ENCODE results near the gene TRAT1. TPM values are rescaled to one million over a fixed set of nuclear protein-coding genes. Genes with fewer than 3 reads are reported as not detected.

The TRAT1 gene
- total and polyA plus RNA-seq, 8 donors = 0.17 to 1.4 (median 0.33) TPM

DNA sequence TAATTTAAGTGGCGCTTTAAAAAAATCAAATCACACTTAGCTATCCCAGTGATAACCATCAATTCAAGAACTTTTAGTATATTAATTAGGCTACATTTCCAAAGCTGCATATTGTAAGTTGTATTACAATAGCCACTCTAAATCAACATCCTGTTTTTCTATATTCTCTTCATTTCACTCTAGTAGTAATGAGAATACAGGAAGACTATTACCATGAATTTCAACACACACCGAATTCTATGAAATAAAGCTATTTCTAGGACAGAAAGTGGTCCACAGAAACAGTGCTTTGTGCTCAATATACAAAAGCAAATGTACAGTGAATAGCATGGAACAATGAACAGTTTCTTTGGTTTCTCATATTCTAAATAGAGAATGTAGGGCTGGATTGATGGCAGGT lies 24.6 kb downstream of the TRAT1 start:
- ATAC-seq (no peak), DNase-seq (no peak)
- no peak overlapping the region for H3K4me3 ChIP-seq
- intact Hi-C loops (cut with DNase I) = no loop called here
- no peaks in the 10 kb centered on the region for H3K27me3 ChIP-seq
- TF ChIP-seq, protein P1, sequence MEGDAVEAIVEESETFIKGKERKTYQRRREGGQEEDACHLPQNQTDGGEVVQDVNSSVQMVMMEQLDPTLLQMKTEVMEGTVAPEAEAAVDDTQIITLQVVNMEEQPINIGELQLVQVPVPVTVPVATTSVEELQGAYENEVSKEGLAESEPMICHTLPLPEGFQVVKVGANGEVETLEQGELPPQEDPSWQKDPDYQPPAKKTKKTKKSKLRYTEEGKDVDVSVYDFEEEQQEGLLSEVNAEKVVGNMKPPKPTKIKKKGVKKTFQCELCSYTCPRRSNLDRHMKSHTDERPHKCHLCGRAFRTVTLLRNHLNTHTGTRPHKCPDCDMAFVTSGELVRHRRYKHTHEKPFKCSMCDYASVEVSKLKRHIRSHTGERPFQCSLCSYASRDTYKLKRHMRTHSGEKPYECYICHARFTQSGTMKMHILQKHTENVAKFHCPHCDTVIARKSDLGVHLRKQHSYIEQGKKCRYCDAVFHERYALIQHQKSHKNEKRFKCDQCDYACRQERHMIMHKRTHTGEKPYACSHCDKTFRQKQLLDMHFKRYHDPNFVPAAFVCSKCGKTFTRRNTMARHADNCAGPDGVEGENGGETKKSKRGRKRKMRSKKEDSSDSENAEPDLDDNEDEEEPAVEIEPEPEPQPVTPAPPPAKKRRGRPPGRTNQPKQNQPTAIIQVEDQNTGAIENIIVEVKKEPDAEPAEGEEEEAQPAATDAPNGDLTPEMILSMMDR (IDR thresholded peaks at IDR 0.05) = no peak
- no peaks in the 10 kb centered on the region for H3K4me1 ChIP-seq
- H3K9me3 ChIP-seq = no peaks in the 10 kb centered on the region
- no peak overlapping the region for H3K27ac ChIP-seq
- no peaks in the 10 kb centered on the region for H3K36me3 ChIP-seq

DNA sequence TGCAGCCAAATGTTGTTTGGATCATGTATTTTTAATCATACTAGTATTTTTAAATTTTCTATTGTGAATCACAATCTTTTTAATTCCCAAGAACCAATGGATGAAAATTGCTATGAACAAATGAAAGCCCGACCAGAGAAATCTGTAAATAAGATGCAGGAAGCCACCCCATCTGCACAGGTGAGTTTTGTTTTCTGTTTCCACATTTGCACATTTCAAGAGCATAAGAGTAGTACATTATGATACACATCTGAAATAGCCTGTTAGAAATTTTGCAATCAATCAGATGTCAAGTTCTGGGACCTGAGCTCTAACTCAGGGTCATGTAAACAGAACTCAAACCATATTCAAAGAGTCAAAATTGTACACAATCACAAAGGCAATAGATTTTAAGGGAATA lies 26.5 kb downstream of the TRAT1 start:
- Histone ChIP-seq H3K36me3 (no peaks in the 10 kb centered on the region), H3K27ac (no peak overlapping the region), H3K9me3 (no peaks in the 10 kb centered on the region), H3K4me3 (no peak overlapping the region), H3K27me3 (no peaks in the 10 kb centered on the region), H3K4me1 (no peaks in the 10 kb centered on the region)
- TF ChIP-seq, protein P1 (IDR thresholded peaks at IDR 0.05) = no peak
- ATAC-seq = no peak
- intact Hi-C loops (cut with DNase I) = no loop called here
- no peak for DNase-seq

DNA sequence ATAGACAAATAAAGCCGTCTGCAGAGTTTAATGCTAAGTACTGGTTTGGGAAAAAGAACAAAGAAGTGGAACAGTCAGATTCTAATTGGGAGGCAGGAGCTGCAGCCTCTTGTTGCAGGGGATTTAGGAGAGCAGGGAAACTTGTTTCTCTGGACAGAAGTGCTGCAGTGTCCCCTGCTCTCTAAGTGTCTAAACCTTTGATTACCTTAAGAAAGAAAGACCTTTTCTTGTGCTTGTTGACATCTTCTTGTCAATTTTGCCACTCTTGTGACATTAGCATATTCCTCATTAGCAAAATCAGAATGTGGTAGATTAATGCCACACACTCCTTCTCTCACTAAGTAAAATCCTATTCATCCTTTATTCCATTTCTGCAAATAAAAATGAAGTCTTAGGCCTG lies 38.8 kb downstream of the TRAT1 start:
- intact Hi-C loops (cut with DNase I) = no loop called here
- Histone ChIP-seq H3K27ac (no peak overlapping the region), H3K27me3 (no peaks in the 10 kb centered on the region), H3K36me3 (no peaks in the 10 kb centered on the region), H3K9me3 (peaks cover 0 to 8% of the 10 kb centered on the region in 2 donors), H3K4me3 (no peak overlapping the region), H3K4me1 (no peaks in the 10 kb centered on the region)
- TF ChIP-seq, protein P1 (IDR thresholded peaks at IDR 0.05) = no peak
- ATAC-seq = no peak
- no peak for DNase-seq

DNA sequence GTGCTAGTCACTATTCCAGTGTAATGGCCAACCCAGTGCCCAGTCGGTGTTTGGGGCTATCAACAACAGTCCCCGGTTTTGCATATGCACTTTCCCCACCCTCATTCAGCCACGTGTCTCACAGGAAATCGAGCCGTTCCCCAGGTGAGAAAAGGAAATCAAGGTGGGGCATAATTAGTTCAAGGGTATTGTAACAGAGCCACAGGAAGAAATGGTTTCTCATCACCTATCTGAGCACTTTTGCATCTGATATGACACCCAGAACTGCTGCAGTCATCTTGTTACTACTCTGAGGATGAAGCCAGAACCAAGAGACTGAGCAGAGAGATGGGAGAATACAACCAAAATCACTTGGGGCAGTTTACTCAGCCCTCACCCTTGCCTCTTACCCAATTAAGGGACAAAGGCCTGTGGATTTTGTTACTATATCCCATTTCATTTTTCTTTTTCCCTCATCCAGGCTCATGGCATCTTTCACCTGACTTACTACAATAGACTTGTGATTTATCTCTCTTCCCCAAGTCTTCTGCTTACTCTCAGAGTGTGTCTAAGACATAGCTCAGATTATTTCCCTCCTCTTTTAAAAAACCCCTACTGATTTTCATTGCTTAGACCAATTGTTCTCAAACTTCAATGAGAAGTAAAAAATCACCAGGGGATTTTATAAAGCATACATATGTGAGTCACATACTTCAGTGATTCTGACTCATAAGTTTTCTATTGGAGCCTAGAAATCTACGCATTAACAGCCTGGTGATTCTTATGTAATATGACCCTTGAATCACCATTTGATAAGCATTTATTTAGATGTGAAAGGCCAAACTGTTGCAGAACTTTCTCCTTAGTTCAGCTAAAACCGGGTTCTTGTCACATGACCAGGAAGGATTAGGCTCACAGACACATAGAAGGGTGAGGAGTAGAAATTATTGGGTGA lies 40.5 kb downstream of the TRAT1 start:
- ATAC-seq = peak; percentile 52
- intact Hi-C loops (cut with DNase I) = no loop called here
- no peaks in the 10 kb centered on the region for H3K4me1 ChIP-seq

DNA sequence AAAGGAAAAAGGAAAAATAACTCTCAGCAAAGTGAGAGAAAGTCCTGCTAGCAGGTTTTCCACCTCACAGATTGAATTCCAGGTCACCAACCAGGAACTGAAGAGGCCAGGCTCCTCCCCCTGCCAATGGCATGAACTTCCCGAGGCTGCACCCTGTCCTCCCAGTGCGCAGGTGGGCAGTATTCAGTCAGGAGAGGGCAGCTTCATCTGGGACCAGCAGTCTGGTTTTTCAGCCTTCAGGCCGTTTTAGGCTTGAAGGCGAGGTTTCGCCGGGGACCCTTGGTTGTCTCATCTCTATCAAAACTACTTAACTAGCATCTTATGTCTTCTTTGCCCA lies 41.2 kb downstream of the TRAT1 start:
- intact Hi-C loops (cut with DNase I) = no loop called here

More for the DNA sequence above, 40.5 kb downstream of the TRAT1 start:
- H3K27me3 ChIP-seq = no peaks in the 10 kb centered on the region
- peaks cover 0 to 8% of the 10 kb centered on the region in 2 donors for H3K9me3 ChIP-seq
- H3K27ac ChIP-seq = no peak overlapping the region
- H3K36me3 ChIP-seq = no peaks in the 10 kb centered on the region
- TF ChIP-seq, protein P1 (IDR thresholded peaks at IDR 0.05) = no peak
- H3K4me3 ChIP-seq = no peak overlapping the region
- DNase-seq = no peak

More for the DNA sequence above, 41.2 kb downstream of the TRAT1 start:
- no peaks in the 10 kb centered on the region for H3K27me3 ChIP-seq
- H3K27ac ChIP-seq = no peak overlapping the region
- DNase-seq (no peak), ATAC-seq (no peak)
- H3K4me1 ChIP-seq = no peaks in the 10 kb centered on the region
- no peak overlapping the region for H3K4me3 ChIP-seq
- no peaks in the 10 kb centered on the region for H3K36me3 ChIP-seq
- TF ChIP-seq, protein P1 (IDR thresholded peaks at IDR 0.05) = no peak
- H3K9me3 ChIP-seq = peaks cover 0 to 8% of the 10 kb centered on the region in 2 donors

All from left lung (tissue), 10 donors.